Amygdala (tissue), 56 donors: ENCODE results near the gene SGCE.

Experiments
- DNase-seq, 56 donors: peaks; one replicate each; lab custom pipeline; 2025; lab: John Stamatoyannopoulos, UW

SGCE gene

GRCh38 chr7:94632338-94633013 is 23.5 kb downstream of the SGCE start:
- DNase-seq: no peak

- no peak for DNase-seq
Observed at GRCh38 chr7:94630855-94631254, 25.1 kb downstream of the SGCE start.

GRCh38 chr7:94623820-94624219 is 32.1 kb downstream of the SGCE start:
- no peak for DNase-seq

GRCh38 chr7:94621120-94621519 is 34.8 kb downstream of the SGCE start:
- DNase-seq: no peak

GRCh38 chr7:94620703-94621118 is 35.2 kb downstream of the SGCE start:
- DNase-seq: peak in 36 of 56 donors; percentile 0 to 69 (median 18)

- DNase-seq: no peak
Observed at GRCh38 chr7:94618126-94618525, 37.8 kb downstream of the SGCE start.

- no peak for DNase-seq
Observed at GRCh38 chr7:94616855-94617254, 39.1 kb downstream of the SGCE start.

- DNase-seq: no peak
Observed at GRCh38 chr7:94615666-94616065, 40.3 kb downstream of the SGCE start.

GRCh38 chr7:94612661-94613060 is 43.3 kb downstream of the SGCE start:
- no peak for DNase-seq

GRCh38 chr7:94612253-94612652 is 43.7 kb downstream of the SGCE start:
- no peak for DNase-seq

- DNase-seq: no peak
Observed at GRCh38 chr7:94609561-94609960, 46.4 kb downstream of the SGCE start.

- no peak for DNase-seq
Observed at GRCh38 chr7:94605031-94605430, 50.9 kb downstream of the SGCE start.

GRCh38 chr7:94602181-94602580 is 53.8 kb downstream of the SGCE start:
- DNase-seq: no peak

- no peak for DNase-seq
Observed at GRCh38 chr7:94600267-94600666, 55.7 kb downstream of the SGCE start.

GRCh38 chr7:94595717-94596116 is 60.2 kb downstream of the SGCE start:
- no peak for DNase-seq

GRCh38 chr7:94594882-94595281 is 61.1 kb downstream of the SGCE start:
- no peak for DNase-seq

GRCh38 chr7:94591176-94591575 is 64.8 kb downstream of the SGCE start:
- DNase-seq: no peak

- DNase-seq: no peak
Observed at GRCh38 chr7:94590526-94591162, 65.3 kb downstream of the SGCE start.

GRCh38 chr7:94588075-94588474 is 67.9 kb downstream of the SGCE start:
- no peak for DNase-seq

- DNase-seq: no peak
Observed at GRCh38 chr7:94584113-94584512, 71.8 kb downstream of the SGCE start.

- DNase-seq: no peak
Observed at GRCh38 chr7:94580601-94581000, 75.3 kb downstream of the SGCE start.

- DNase-seq: no peak
Observed at GRCh38 chr7:94579470-94579869, 76.5 kb downstream of the SGCE start.
